Thyroid gland (tissue), 4 donors: ENCODE data around the gene FAM24A. TPM values are rescaled to one million over a fixed set of nuclear protein-coding genes. Genes with fewer than 3 reads are reported as not detected.

Experiments used
- DNase-seq, 2 donors: peaks; one replicate each; pipeline ENCODE4 v3.0.0-alpha.2; 2019
- H3K27ac ChIP-seq, 3 donors: fragments of 200-600 bp; sonication (generic); 1 replicate in 2 of 3; 2 replicates in 1 of 3; pipeline ENCODE4 v1.5.1; 2016 to 2019; ENCODE audit warnings: mild to moderate bottlenecking in 1 of 3, moderate library complexity in 1 of 3
- H3K27me3 ChIP-seq: fragments of 200-600 bp; sonication (generic); one replicate; pipeline ENCODE4 v1.5.1; 2019
- H3K36me3 ChIP-seq, 2 donors: fragments of 200-600 bp; sonication (generic); one replicate each; pipeline ENCODE4 v1.5.1; 2016 to 2019
- H3K4me1 ChIP-seq, 2 donors: fragments of 200-600 bp; sonication (generic); one replicate each; pipeline ENCODE4 v1.5.1; 2017 to 2019
- H3K4me3 ChIP-seq, 3 donors: fragments of 200-600 bp; sonication (generic); replicated peaks in 1 of 3; 1 replicate in 2 of 3; 2 replicates in 1 of 3; pipeline ENCODE4 v1.5.1; 2016; ENCODE audit warnings: mild to moderate bottlenecking in 1 of 3
- H3K9me3 ChIP-seq: fragments of 200-600 bp; sonication (generic); one replicate; pipeline ENCODE4 v1.5.1; 2017
- POLR2A ChIP-seq, 2 donors: fragments of 450-650 bp; IDR thresholded peaks; one replicate each; pipeline ENCODE4 v1.6.1; 2017; ENCODE audit warnings: antibody characterized with exemption in 2 of 2, mild to moderate bottlenecking in 2 of 2, moderate library complexity in 1 of 2
- WGBS, 2 donors: methylation state at CpG; one replicate each; pipeline ENCODE4 v1.1.5; 2017; 5-methylcytosine and 5-hydroxymethylcytosine counted together
- intact Hi-C: fragments of 100-400 bp; cut with DNase I; formaldehyde crosslinking; loops from one replicate; pipeline ENCODE4 v1.15.1; 2023
- total RNA-seq, 4 donors: library from RNA; depleted of rRNA; stranded (reverse); fragments of >200 nt; gene quantifications; one replicate each; pipeline ENCODE4 v1.2.3, GENCODE V29; 2016
- TF ChIP-seq, protein P1 (sequence below), 6 experiments: fragments of 200-600 bp in 3 of 6; fragments of 450-650 bp in 3 of 6; sonication (generic) in 3 of 6; IDR thresholded peaks; one replicate each; pipeline ENCODE4 v1.5.1; 2016 to 2019; ENCODE audit warnings: antibody characterized with exemption in 6 of 6, mild to moderate bottlenecking in 2 of 6, inconsistent platforms in 1 of 6, moderate library complexity in 1 of 6

The FAM24A gene
- total RNA-seq, 4 donors from 2014 or later, result not detected

DNA sequence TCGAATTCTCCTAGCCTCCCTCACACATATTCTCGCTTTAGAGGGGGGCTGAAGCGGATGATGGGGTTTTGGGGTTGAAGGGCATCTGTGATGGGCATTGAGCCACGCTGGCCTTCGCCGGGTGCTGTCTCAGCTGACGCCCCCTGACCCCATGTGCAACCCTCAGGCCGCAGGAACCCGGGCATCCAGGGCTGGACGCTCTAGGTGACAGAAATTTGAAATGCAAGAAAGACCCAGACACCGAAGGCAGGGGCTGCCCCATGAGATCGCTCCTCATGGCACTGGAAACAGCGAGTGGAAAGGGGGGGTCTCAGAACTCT lies 44.3 kb downstream of the FAM24A start:
- H3K27me3 ChIP-seq, result no peaks in the 10 kb centered on the region
- no peaks in the 10 kb centered on the region for H3K36me3 ChIP-seq
- TF ChIP-seq, protein P1, sequence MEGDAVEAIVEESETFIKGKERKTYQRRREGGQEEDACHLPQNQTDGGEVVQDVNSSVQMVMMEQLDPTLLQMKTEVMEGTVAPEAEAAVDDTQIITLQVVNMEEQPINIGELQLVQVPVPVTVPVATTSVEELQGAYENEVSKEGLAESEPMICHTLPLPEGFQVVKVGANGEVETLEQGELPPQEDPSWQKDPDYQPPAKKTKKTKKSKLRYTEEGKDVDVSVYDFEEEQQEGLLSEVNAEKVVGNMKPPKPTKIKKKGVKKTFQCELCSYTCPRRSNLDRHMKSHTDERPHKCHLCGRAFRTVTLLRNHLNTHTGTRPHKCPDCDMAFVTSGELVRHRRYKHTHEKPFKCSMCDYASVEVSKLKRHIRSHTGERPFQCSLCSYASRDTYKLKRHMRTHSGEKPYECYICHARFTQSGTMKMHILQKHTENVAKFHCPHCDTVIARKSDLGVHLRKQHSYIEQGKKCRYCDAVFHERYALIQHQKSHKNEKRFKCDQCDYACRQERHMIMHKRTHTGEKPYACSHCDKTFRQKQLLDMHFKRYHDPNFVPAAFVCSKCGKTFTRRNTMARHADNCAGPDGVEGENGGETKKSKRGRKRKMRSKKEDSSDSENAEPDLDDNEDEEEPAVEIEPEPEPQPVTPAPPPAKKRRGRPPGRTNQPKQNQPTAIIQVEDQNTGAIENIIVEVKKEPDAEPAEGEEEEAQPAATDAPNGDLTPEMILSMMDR (IDR thresholded peaks at IDR 0.05), result no peak
- TF ChIP-seq POLR2A (IDR thresholded peaks at IDR 0.05), result no peak
- H3K9me3 ChIP-seq, result no peaks in the 10 kb centered on the region
- WGBS, 2 donors, result 71 to 72% methylated on average over 11 to 13 of the region's 13 CpGs
- H3K4me1 ChIP-seq, result peaks cover 5 to 13% of the 10 kb centered on the region in 2 donors
- peak overlapping the region in 2 of 3 donors; percentile 12 to 84 for H3K4me3 ChIP-seq
- intact Hi-C loops, result no loop called here
- no peak overlapping the region for H3K27ac ChIP-seq
- DNase-seq, result no peak

DNA sequence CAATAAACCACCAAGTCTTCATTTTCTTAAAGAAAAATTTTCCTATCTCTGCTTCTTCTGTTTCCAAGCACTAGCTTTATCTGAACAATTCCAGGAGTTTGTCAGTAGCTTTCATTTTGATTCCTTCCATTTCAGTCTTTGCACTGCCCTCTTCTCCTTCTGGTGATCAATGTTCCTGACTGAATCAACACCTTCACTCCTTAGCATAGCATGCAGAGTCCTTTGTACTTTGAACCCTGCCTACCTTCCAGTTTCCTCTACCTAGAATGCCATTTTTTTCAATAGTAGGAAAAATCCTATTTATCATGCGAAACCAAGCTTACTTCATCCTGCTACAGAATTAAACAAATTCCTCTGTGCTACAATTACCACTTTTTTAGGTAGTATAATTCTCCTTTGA lies 45.5 kb downstream of the FAM24A start:
- WGBS, 2 donors, result 92 to 100% methylated on average over 1 of the region's 1 CpG
- intact Hi-C loops, result no loop called here

DNA sequence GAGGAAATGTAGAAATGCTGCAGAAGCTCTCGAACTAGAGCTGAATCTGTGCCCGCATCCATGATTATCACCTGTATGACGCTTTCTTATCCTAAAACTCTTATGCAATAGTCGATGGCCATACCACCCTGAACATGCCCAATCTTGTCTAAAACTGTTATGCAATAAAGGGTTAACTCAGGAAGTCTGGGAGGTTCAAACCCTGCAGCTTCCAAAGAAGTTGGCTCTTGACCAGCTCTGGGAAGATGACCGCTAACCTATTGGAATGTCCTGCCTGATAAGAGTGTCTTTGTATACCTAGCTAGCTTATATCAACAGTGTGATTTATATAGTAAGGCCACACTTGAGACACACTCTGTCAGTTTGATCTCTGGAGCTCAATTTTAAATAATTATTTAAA lies 47.1 kb downstream of the FAM24A start:
- H3K9me3 ChIP-seq, result no peaks in the 10 kb centered on the region
- no peak overlapping the region for H3K27ac ChIP-seq
- peaks cover 5 to 13% of the 10 kb centered on the region in 2 donors for H3K4me1 ChIP-seq
- TF ChIP-seq, protein P1 (IDR thresholded peaks at IDR 0.05), result no peak
- TF ChIP-seq POLR2A (IDR thresholded peaks at IDR 0.05), result no peak
- H3K4me3 ChIP-seq, result no peak overlapping the region
- DNase-seq, result no peak
- intact Hi-C loops, result no loop called here
- WGBS, 2 donors, result 71 to 77% methylated on average over 5 of the region's 5 CpGs
- no peaks in the 10 kb centered on the region for H3K36me3 ChIP-seq
- no peaks in the 10 kb centered on the region for H3K27me3 ChIP-seq

More for the DNA sequence above, 45.5 kb downstream of the FAM24A start:
- no peaks in the 10 kb centered on the region for H3K36me3 ChIP-seq
- TF ChIP-seq POLR2A (IDR thresholded peaks at IDR 0.05), result no peak
- TF ChIP-seq, protein P1 (IDR thresholded peaks at IDR 0.05), result no peak
- DNase-seq, result no peak
- no peak overlapping the region for H3K4me3 ChIP-seq
- H3K27me3 ChIP-seq, result no peaks in the 10 kb centered on the region
- no peak overlapping the region for H3K27ac ChIP-seq
- H3K9me3 ChIP-seq, result no peaks in the 10 kb centered on the region
- H3K4me1 ChIP-seq, result peaks cover 5 to 13% of the 10 kb centered on the region in 2 donors

DNA sequence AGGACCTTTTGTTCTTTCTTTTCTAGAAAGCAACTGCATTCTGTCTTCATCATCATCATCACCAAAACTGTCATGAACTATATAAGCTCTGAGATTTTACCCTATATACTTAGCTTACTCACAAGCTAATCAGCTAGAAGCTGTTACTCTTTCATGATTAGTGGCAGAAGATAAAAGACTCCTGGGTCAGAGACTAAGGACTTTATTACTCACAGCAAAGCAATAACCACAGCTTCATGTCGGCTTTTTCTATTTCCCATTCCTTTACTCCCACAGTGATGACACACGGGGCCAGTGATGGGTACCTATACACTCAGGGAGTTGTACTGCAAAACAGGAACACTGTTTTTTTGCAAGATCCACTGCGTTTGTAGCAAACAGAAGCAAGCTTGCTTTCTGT lies 52.0 kb downstream of the FAM24A start:
- Histone ChIP-seq H3K4me3 (no peak overlapping the region), H3K9me3 (no peaks in the 10 kb centered on the region), H3K27ac (no peak overlapping the region), H3K4me1 (no peaks in the 10 kb centered on the region), H3K36me3 (no peaks in the 10 kb centered on the region), H3K27me3 (no peaks in the 10 kb centered on the region)
- no peak for DNase-seq
- intact Hi-C loops, result no loop called here
- TF ChIP-seq, protein P1 (IDR thresholded peaks at IDR 0.05), result no peak
- TF ChIP-seq POLR2A (IDR thresholded peaks at IDR 0.05), result no peak
- 63 to 74% methylated on average over 3 of the region's 3 CpGs for WGBS, 2 donors

Other genes starting within 250 kb of the FAM24A start
- not detected for gene C10orf120, start 210.8 kb upstream of the FAM24A start, total RNA-seq
- under 1 TPM in 2 of 4 donors, not detected in 2; 0.45 to 0.81 TPM for gene CUZD1, start 64.8 kb upstream of the FAM24A start, total RNA-seq
- gene FAM24B, start 31.0 kb upstream of the FAM24A start, total RNA-seq, result 1 to 10 TPM in 2 of 4 donors, not detected in 2; 1.4 to 2.1 TPM
- 10 to 100 TPM in 1 of 4 donors, 1 to 10 TPM in 3; 4.7 to 10.4 (median 7.1) TPM for gene C10orf88, start 43.6 kb downstream of the FAM24A start, total RNA-seq
- 1 to 10 TPM; 3.9 to 6.3 (median 5.2) TPM for gene PSTK, start 69.8 kb downstream of the FAM24A start, total RNA-seq
- 10 to 100 TPM; 11.5 to 24.5 (median 13.3) TPM for gene IKZF5, start 98.2 kb downstream of the FAM24A start, total RNA-seq
- 10 to 100 TPM; 14.4 to 23.8 (median 17.5) TPM for gene ACADSB, start 98.4 kb downstream of the FAM24A start, total RNA-seq
- gene HMX3, start 225.4 kb downstream of the FAM24A start, total RNA-seq, result not detected
- not detected for gene HMX2, start 237.5 kb downstream of the FAM24A start, total RNA-seq
- gene BUB3, start 243.8 kb downstream of the FAM24A start, total RNA-seq, result 100 to 1,000 TPM in 1 of 4 donors, 10 to 100 TPM in 3; 67.9 to 117 (median 88.0) TPM